WERI-Rb-1 (cell line): ENCODE measurements around the gene PRKCB.
A peak's percentile ranks its signal among the peaks of the same experiment; 100 is the strongest.

Source experiments
- DNase-seq: peaks from one replicate; pipeline ENCODE4 v3.0.0-alpha.2; 2020
- H3K27ac ChIP-seq: fragments of 250-450 bp; sonication (Bioruptor Pico); 2 replicates; pipeline ENCODE4 v1.5.1; 2020; ENCODE audit warnings: mild to moderate bottlenecking, moderate library complexity
- H3K27me3 ChIP-seq: fragments of 250-450 bp; sonication (Bioruptor Pico); 2 replicates; pipeline ENCODE4 v1.5.1; 2021; ENCODE audit warnings: mild to moderate bottlenecking, low read depth, moderate library complexity; ENCODE audit not compliant: insufficient read depth, severe bottlenecking
- H3K36me3 ChIP-seq: fragments of 250-450 bp; sonication (Bioruptor Pico); 2 replicates; pipeline ENCODE4 v1.5.1; 2020; ENCODE audit warnings: mild to moderate bottlenecking, moderate library complexity
- H3K4me3 ChIP-seq: 2 replicates; pipeline ENCODE4 v1.5.1; 2011; ENCODE audit warnings: low read depth, mild to moderate bottlenecking, control low read depth, low read length
- H3K9me3 ChIP-seq: fragments of 250-450 bp; sonication (Bioruptor Pico); 2 replicates; pipeline ENCODE4 v1.5.1; 2021; ENCODE audit warnings: mild to moderate bottlenecking, moderate library complexity; ENCODE audit not compliant: severe bottlenecking
- TF ChIP-seq, protein P1 (sequence below): IDR thresholded peaks from 2 replicates; pipeline ENCODE4 v1.5.1; 2011; ENCODE audit warnings: low read depth, mild to moderate bottlenecking, control low read depth, inconsistent platforms, low read length

Gene PRKCB

DNA sequence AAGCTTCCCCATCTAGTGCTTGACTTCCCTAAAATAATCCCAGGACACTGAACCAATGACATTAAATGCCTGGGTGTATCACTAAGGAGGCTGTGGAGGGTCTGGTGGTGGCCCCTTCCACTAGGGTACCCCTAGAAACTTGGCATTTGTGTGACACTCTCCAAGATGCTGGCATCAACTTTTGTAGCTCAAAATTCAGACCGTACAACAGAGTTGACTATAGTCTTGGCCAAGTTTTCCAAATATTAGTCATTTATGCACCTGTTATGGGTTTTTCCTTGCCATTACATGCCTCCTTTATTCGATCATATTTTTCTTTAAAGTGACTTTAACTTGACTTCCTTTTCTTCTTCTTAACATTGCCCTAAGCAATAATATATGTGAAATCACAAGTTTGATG, 295.5 kb downstream of the PRKCB start:
- Histone ChIP-seq H3K4me3 (no peak overlapping the region), H3K27ac (no peak overlapping the region; the same call in 1 of the 2 replicates), H3K36me3 (no peaks in the 10 kb centered on the region), H3K27me3 (no peaks in the 10 kb centered on the region), H3K9me3 (no peaks in the 10 kb centered on the region)
- TF ChIP-seq, protein P1, sequence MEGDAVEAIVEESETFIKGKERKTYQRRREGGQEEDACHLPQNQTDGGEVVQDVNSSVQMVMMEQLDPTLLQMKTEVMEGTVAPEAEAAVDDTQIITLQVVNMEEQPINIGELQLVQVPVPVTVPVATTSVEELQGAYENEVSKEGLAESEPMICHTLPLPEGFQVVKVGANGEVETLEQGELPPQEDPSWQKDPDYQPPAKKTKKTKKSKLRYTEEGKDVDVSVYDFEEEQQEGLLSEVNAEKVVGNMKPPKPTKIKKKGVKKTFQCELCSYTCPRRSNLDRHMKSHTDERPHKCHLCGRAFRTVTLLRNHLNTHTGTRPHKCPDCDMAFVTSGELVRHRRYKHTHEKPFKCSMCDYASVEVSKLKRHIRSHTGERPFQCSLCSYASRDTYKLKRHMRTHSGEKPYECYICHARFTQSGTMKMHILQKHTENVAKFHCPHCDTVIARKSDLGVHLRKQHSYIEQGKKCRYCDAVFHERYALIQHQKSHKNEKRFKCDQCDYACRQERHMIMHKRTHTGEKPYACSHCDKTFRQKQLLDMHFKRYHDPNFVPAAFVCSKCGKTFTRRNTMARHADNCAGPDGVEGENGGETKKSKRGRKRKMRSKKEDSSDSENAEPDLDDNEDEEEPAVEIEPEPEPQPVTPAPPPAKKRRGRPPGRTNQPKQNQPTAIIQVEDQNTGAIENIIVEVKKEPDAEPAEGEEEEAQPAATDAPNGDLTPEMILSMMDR, result no peak
- no peak for DNase-seq

DNA sequence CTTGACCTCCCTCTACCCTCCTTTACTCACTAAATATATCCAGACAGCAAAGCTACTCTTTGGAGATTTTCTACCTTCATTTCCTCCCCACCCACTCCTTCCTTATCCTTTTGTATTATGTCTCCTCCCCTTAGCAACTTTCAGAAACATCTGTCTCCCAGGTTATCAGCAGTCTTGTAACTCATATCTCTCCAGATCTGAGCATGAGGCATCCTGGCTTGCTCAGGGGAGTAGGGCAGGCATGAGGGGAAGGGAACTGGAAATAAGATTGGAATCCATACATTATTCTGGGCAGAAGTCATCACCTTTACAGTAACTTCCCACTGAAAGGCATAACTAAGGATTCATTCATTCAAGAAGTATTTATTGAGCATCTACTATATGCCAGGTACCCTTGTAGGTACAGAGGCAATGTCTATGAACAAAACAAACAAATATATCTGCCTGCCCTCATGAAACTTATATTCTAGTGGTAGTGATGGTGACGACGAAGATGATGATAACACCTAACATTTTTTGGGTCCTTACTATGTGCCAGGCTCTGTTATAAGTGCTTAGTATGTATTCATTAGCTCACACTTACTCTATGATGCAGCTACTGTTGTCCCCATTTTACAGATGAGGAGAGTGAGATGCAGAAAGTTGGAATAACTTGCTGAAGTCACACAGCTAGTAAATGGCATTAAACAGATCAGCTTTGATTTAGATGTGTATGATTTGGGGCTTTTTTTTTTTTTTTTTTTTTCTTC, 296.4 kb downstream of the PRKCB start:
- Histone ChIP-seq H3K9me3 (no peaks in the 10 kb centered on the region), H3K27me3 (no peaks in the 10 kb centered on the region), H3K4me3 (no peak overlapping the region), H3K36me3 (no peaks in the 10 kb centered on the region), H3K27ac (no peak overlapping the region)
- DNase-seq, result no peak
- TF ChIP-seq, protein P1, result no peak

DNA sequence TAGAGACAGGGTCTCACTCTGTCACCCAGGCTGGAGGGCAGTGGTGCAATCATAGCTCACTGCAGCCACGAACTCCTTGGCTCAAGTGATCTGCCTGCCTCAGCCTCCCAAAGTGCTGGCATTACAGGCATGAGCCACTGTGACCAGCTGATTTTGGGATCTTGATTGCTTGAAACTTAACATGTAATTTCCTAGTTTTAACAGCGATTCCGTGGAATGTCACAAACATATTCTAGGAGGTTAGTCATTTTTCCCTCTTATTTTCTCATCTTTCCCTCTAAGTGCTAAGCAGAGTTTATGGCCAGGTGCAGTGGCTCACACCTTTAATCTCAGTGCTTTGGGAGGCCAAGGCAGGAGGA, 297.0 kb downstream of the PRKCB start:
- Histone ChIP-seq H3K9me3 (no peaks in the 10 kb centered on the region), H3K27ac (no peak overlapping the region), H3K36me3 (no peaks in the 10 kb centered on the region), H3K4me3 (no peak overlapping the region), H3K27me3 (no peaks in the 10 kb centered on the region)
- no peak for DNase-seq
- TF ChIP-seq, protein P1, result no peak

DNA sequence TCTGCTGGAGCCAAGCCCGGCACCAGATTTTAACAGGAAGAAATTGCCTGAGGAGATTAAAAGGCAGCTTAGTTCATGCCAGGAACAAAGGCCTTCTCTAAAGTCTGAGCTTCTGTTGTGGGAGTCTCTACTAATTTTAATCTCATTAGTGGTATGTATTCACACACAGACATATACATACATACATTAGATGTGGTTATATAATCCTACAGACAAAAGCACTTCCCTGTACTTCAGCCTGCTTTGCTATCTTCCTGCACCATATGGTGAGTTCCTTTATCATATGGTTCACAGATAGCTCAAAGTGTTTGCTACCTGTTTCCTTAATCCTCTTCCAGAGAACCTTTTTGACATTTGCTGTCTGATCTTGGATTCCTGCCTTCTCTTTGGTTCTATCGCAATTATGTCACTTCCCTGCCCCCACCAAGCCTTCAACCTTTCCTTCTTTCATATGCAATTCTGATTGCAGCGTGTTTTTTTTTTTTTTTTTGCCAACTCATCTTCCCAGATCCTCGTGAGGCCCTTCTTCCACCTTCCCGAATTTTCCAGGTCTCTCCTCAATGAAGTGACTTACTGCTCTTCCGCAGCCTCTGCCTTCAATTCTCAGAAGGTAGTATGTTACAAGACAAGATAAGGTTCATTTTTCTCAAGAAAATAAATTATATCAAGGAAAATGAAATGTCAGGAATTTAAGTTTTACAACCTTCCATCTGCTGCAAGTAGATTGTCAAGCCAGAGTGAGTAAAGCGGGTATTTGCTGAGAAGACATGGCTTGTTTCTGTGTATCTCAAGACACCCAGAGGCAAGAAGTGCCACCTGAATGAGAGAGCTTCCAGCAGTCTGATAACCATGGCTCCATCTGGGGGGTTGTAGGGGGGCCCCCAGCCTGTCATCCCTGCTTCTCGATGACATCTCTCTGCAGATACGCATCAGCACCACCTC, 300.1 kb downstream of the PRKCB start:
- Histone ChIP-seq H3K27ac (peak overlapping the region; percentile 22), H3K36me3 (no peaks in the 10 kb centered on the region), H3K9me3 (no peaks in the 10 kb centered on the region), H3K27me3 (no peaks in the 10 kb centered on the region), H3K4me3 (no peak overlapping the region)
- TF ChIP-seq, protein P1, result no peak
- DNase-seq, result peak; percentile 88

DNA sequence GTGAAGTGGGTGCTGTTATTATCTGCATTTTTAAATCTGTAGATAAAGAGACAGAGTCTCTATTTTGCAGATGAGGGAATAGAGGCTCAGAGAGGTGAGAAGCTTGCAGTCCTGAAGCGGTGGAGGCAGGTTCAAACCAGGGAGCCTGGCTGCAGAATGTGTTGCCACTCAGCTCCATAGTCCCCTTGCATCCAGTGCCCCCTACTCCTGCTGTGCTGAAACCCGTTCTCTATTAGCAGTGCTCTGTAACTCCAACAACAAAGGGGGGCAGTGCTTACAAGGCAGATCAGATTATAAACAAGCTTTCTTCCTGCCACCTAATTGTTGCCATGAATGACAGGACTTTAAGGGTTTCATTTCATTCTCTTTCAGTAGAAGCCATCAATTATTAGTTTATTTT, 302.2 kb downstream of the PRKCB start:
- DNase-seq, result no peak
- TF ChIP-seq, protein P1, result no peak
- no peaks in the 10 kb centered on the region for H3K27me3 ChIP-seq
- no peaks in the 10 kb centered on the region for H3K36me3 ChIP-seq
- no peak overlapping the region for H3K27ac ChIP-seq
- H3K9me3 ChIP-seq, result no peaks in the 10 kb centered on the region
- no peak overlapping the region for H3K4me3 ChIP-seq
